Measurements from ENCODE around the gene NVL. TPM values are rescaled to one million over a fixed set of nuclear protein-coding genes. Genes with fewer than 3 reads are reported as not detected.

The NVL gene
- total RNA-seq, 1 donor from 2014 or later = 101 TPM

GRCh38 chr1:224302947-224303346 is 27.0 kb downstream of the NVL start:
- H3K27ac ChIP-seq = no peak overlapping the region
- H3K9me3 Mint-ChIP-seq = no peaks in the 10 kb centered on the region
- no peaks in the 10 kb centered on the region for H3K27me3 Mint-ChIP-seq (ENCODE audit: insufficient read depth, low read depth)
- peaks cover 22% of the 10 kb centered on the region for H3K36me3 ChIP-seq
- H3K79me2 ChIP-seq (ENCODE audit: low read depth) = no peaks in the 10 kb centered on the region
- H3K4me3 Mint-ChIP-seq = no peak overlapping the region
- DNase-seq (ENCODE audit: low spot score) = no peak
- no peak overlapping the region for H3K9ac ChIP-seq
- no peak overlapping the region for H2AFZ ChIP-seq (replicated peaks)
- H3K9me3 ChIP-seq (ENCODE audit: low read depth) = no peaks in the 10 kb centered on the region
- H4K20me1 ChIP-seq (ENCODE audit: low read depth) = no peaks in the 10 kb centered on the region
- TF ChIP-seq CTCF (IDR thresholded peaks at IDR 0.05) = no peak
- TF ChIP-seq EZH2 (IDR thresholded peaks at IDR 0.05) = no peak
- no peak for TF ChIP-seq EZH2phosphoT487 (IDR thresholded peaks at IDR 0.05)
- no peaks in the 10 kb centered on the region for H3K27me3 ChIP-seq
- H3K4me1 ChIP-seq = no peaks in the 10 kb centered on the region
- H3F3A ChIP-seq (ENCODE audit: low read depth) = no peaks in the 10 kb centered on the region
- H3K4me2 ChIP-seq = no peak overlapping the region
- H3K4me1 Mint-ChIP-seq = no peaks in the 10 kb centered on the region
- no peak overlapping the region for H3K27ac Mint-ChIP-seq
- H3K4me3 ChIP-seq = no peak overlapping the region
- H3K36me3 Mint-ChIP-seq = peaks cover 27% of the 10 kb centered on the region

- H3K4me2 ChIP-seq = no peak overlapping the region
- DNase-seq (ENCODE audit: low spot score) = no peak
- peaks cover 25% of the 10 kb centered on the region for H3K36me3 Mint-ChIP-seq
- peaks cover 23% of the 10 kb centered on the region for H3K36me3 ChIP-seq
- H3K27ac Mint-ChIP-seq = no peak overlapping the region
- H3K4me3 Mint-ChIP-seq = no peak overlapping the region
- H3K27me3 ChIP-seq = no peaks in the 10 kb centered on the region
- H3K27ac ChIP-seq = no peak overlapping the region
- H4K20me1 ChIP-seq (ENCODE audit: low read depth) = no peaks in the 10 kb centered on the region
- H3K9me3 Mint-ChIP-seq = no peaks in the 10 kb centered on the region
- H3K9ac ChIP-seq = no peak overlapping the region
- H3K4me1 ChIP-seq = no peaks in the 10 kb centered on the region
- H3K79me2 ChIP-seq (ENCODE audit: low read depth) = no peaks in the 10 kb centered on the region
- H3F3A ChIP-seq (ENCODE audit: low read depth) = no peaks in the 10 kb centered on the region
- H3K27me3 Mint-ChIP-seq (ENCODE audit: insufficient read depth, low read depth) = no peaks in the 10 kb centered on the region
- H2AFZ ChIP-seq (replicated peaks) = no peak overlapping the region
- no peaks in the 10 kb centered on the region for H3K4me1 Mint-ChIP-seq
- H3K9me3 ChIP-seq (ENCODE audit: low read depth) = no peaks in the 10 kb centered on the region
- no peak overlapping the region for H3K4me3 ChIP-seq
- TF ChIP-seq EZH2phosphoT487 (IDR thresholded peaks at IDR 0.05) (no peak), EZH2 (IDR thresholded peaks at IDR 0.05) (no peak), CTCF (IDR thresholded peaks at IDR 0.05) (no peak)
Observed at GRCh38 chr1:224301391-224301790, 28.6 kb downstream of the NVL start.

GRCh38 chr1:224300346-224300745 is 29.6 kb downstream of the NVL start:
- H3K9me3 ChIP-seq (ENCODE audit: low read depth) = no peaks in the 10 kb centered on the region
- peaks cover 27% of the 10 kb centered on the region for H3K36me3 ChIP-seq
- H3K27me3 ChIP-seq = no peaks in the 10 kb centered on the region
- no peak overlapping the region for H3K4me3 ChIP-seq
- no peaks in the 10 kb centered on the region for H3F3A ChIP-seq (ENCODE audit: low read depth)
- no peaks in the 10 kb centered on the region for H3K79me2 ChIP-seq (ENCODE audit: low read depth)
- H3K9ac ChIP-seq = no peak overlapping the region
- no peaks in the 10 kb centered on the region for H3K4me1 ChIP-seq
- no peaks in the 10 kb centered on the region for H3K9me3 Mint-ChIP-seq
- no peak for DNase-seq (ENCODE audit: low spot score)
- H3K27ac ChIP-seq = no peak overlapping the region
- H3K27ac Mint-ChIP-seq = no peak overlapping the region
- no peak overlapping the region for H2AFZ ChIP-seq (replicated peaks)
- no peak overlapping the region for H3K4me2 ChIP-seq
- no peaks in the 10 kb centered on the region for H3K4me1 Mint-ChIP-seq
- peaks cover 25% of the 10 kb centered on the region for H3K36me3 Mint-ChIP-seq
- H3K4me3 Mint-ChIP-seq = no peak overlapping the region
- no peaks in the 10 kb centered on the region for H3K27me3 Mint-ChIP-seq (ENCODE audit: insufficient read depth, low read depth)
- H4K20me1 ChIP-seq (ENCODE audit: low read depth) = no peaks in the 10 kb centered on the region
- TF ChIP-seq EZH2phosphoT487 (IDR thresholded peaks at IDR 0.05) (no peak), EZH2 (IDR thresholded peaks at IDR 0.05) (no peak), CTCF (IDR thresholded peaks at IDR 0.05) (no peak)

Measured in neural progenitor cell (in vitro differentiated cells).